Activated naive CD8-positive, alpha-beta T cell (primary cell): ENCODE data around the gene TPRG1.

ENCODE experiments used
- H3K27ac Mint-ChIP-seq: one replicate; pipeline ENCODE4 v1.8.0; 2021; ENCODE audit warnings: mixed read lengths
- H3K27me3 Mint-ChIP-seq: one replicate; pipeline ENCODE4 v1.8.0; 2021; ENCODE audit warnings: mixed read lengths
- H3K36me3 Mint-ChIP-seq: one replicate; pipeline ENCODE4 v1.8.0; 2021; ENCODE audit warnings: mixed read lengths
- H3K4me1 Mint-ChIP-seq: one replicate; pipeline ENCODE4 v1.8.0; 2021; ENCODE audit warnings: low read depth, mixed read lengths
- H3K4me3 Mint-ChIP-seq: one replicate; pipeline ENCODE4 v1.8.0; 2021; ENCODE audit warnings: mild to moderate bottlenecking, mixed read lengths
- H3K9me3 Mint-ChIP-seq: one replicate; pipeline ENCODE4 v1.8.0; 2021; ENCODE audit warnings: low read depth, mixed read lengths

TPRG1 gene

DNA sequence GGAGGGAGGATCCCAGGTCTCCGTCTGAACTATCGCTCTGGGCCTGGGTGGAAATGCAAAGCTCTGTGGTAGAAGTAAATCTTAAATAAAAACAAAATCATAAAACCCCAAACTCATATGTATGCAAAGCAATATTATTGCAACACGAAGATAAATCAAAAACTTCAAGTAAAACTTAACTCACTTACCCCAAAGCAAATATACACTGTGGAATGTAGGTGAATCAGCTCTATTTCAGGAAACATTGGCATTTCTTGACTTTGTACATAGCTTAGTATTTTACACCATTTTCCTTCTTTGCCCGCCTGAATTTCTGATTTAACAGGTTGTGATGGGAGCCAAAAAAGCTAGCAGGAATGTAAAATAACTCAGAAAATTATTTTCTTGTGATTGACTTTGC lies 126.2 kb downstream of the TPRG1 start:
- H3K36me3 Mint-ChIP-seq: peaks cover 2% of the 10 kb centered on the region
- H3K27ac Mint-ChIP-seq: no peak overlapping the region
- H3K4me1 Mint-ChIP-seq: peaks cover 39% of the 10 kb centered on the region
- H3K4me3 Mint-ChIP-seq: no peak overlapping the region
- no peaks in the 10 kb centered on the region for H3K27me3 Mint-ChIP-seq
- no peaks in the 10 kb centered on the region for H3K9me3 Mint-ChIP-seq

GRCh38 chr3:189298469-189299375 lies 127.0 kb downstream of the TPRG1 start:
- H3K27me3 Mint-ChIP-seq: no peaks in the 10 kb centered on the region
- H3K36me3 Mint-ChIP-seq: peaks cover 2% of the 10 kb centered on the region
- no peak overlapping the region for H3K4me3 Mint-ChIP-seq
- no peaks in the 10 kb centered on the region for H3K9me3 Mint-ChIP-seq
- peaks cover 40% of the 10 kb centered on the region for H3K4me1 Mint-ChIP-seq
- H3K27ac Mint-ChIP-seq: no peak overlapping the region

DNA sequence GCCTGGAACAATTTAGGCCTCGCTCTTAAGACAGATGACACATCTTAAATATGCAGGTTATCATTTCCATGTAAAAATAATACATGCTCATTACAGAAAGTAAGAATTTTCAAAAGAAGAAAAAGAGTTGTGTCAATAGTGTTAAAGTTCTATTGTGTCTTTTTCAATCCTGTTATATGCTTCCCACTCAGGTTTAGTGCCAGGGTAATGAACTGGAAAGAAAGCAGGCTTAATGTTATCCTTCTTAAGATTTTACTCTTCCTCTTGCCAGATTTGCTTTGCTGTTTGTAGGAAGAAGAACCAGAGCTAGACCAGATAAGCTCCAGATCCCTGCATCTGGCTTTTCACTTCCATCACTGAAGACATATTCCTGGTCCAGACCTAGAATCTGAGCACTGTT lies 128.6 kb downstream of the TPRG1 start:
- H3K4me3 Mint-ChIP-seq: no peak overlapping the region
- H3K9me3 Mint-ChIP-seq: no peaks in the 10 kb centered on the region
- H3K27me3 Mint-ChIP-seq: no peaks in the 10 kb centered on the region
- peaks cover 2% of the 10 kb centered on the region for H3K36me3 Mint-ChIP-seq
- peaks cover 50% of the 10 kb centered on the region for H3K4me1 Mint-ChIP-seq
- peak overlapping the region; percentile 11 for H3K27ac Mint-ChIP-seq

DNA sequence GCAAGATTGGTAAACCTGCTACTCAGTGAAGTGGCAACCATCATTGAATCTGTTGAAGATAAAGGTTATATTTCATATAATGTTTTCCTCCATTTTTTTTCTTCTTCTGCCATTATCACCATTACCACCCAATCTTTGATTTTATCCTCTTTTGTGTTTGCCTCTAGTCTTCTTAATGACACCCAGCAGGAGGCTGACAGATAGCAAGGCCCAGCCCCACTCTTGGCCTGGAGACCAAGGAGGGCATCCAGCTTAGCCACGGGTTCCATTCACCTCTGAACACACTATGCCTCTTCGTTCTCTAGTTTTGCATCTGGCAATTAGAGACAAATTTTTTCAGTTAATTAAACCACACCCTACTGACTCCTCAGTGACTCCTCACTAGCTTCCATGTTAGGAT lies 129.7 kb downstream of the TPRG1 start:
- Mint-ChIP-seq H3K27ac (no peak overlapping the region), H3K27me3 (no peaks in the 10 kb centered on the region), H3K4me3 (no peak overlapping the region), H3K36me3 (peaks cover 2% of the 10 kb centered on the region), H3K4me1 (peaks cover 49% of the 10 kb centered on the region), H3K9me3 (no peaks in the 10 kb centered on the region)

DNA sequence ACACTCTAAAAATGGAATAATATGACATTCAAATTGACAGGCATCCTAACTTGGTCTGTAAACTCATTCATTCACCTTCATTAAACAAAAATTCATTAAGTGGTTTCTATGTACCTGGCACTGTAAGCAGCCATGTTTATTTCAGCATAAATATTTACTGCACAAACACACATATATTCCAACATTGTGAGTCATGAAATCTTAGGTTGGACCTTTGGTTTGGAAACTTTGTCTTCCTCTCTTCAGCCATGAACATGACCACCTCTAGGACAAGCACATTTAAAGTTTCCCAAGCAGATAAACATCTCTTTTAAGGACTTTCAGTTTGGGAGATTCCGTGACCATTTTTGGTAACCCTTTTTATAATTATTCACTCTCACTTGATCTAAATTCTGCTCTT lies 131.8 kb downstream of the TPRG1 start:
- Mint-ChIP-seq H3K4me1 (peaks cover 46% of the 10 kb centered on the region), H3K27ac (no peak overlapping the region), H3K27me3 (no peaks in the 10 kb centered on the region), H3K4me3 (no peak overlapping the region), H3K9me3 (no peaks in the 10 kb centered on the region), H3K36me3 (peaks cover 2% of the 10 kb centered on the region)

DNA sequence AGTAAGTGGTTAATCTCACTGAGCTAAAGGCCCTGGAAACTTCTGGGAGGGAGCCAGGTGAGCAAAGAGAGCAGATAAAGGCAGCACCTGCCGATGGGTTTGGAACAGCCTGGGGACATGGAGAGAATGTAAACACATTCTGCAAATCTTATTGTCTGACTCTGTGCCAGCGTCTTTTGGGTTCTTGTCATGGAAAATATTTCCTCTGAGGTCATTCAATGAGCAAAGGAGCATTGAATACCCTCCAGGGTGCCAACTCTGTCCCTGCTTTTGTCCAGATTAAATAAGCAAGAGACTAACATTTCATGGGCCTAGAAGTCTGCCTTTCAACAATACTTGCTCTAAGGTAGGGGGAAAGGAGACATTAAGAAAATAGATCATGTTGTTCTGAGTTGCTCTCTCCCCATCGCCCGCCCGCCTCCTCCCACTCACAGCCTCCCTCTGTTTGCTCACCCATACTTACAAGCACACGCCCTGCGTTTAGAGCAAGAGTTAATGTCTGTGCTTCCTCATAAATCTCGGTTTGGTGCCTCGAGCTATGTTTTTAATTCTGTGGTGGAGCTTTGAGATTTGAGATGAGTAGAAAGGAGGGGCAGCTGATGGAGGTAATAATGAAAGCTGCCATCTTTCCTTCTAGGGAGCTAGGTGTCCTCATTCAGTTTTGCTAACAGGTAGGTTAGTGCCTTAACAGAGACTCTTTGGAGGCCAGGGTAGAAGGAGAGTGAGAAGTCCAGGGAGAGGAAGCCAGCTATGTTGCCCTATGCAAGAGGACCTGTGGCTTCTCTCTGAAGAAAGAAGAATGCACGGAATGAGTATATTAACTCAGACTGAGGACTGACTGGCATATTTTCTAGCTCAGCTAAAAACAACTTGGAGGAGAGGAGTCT lies 132.9 kb downstream of the TPRG1 start:
- peak overlapping the region; percentile 67 for H3K27ac Mint-ChIP-seq
- H3K4me3 Mint-ChIP-seq: peak overlapping the region; percentile 27
- H3K9me3 Mint-ChIP-seq: no peaks in the 10 kb centered on the region
- peaks cover 2% of the 10 kb centered on the region for H3K36me3 Mint-ChIP-seq
- no peaks in the 10 kb centered on the region for H3K27me3 Mint-ChIP-seq
- H3K4me1 Mint-ChIP-seq: peaks cover 35% of the 10 kb centered on the region

DNA sequence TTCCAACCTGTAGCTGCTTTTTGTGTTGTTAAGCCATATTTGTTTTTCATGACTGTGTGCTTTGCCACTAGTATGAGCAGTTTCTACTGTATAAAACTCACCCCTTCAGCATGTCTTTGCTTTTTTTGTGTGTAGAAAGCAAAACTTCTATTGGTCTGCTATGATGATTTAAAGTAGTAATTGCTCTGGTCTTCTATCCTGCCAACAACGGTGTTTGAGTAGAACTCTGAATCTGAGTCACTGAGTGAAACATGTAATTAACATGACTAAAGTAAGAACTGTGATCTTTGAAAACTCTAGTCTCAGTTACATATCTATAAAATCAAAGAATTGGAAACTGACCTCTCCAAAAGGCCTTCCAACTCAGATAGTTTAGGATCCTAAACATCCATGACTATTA lies 133.6 kb downstream of the TPRG1 start:
- Mint-ChIP-seq H3K4me3 (peak overlapping the region; percentile 39), H3K36me3 (peaks cover 2% of the 10 kb centered on the region), H3K9me3 (no peaks in the 10 kb centered on the region), H3K27me3 (no peaks in the 10 kb centered on the region), H3K27ac (peak overlapping the region; percentile 67), H3K4me1 (peaks cover 32% of the 10 kb centered on the region)

DNA sequence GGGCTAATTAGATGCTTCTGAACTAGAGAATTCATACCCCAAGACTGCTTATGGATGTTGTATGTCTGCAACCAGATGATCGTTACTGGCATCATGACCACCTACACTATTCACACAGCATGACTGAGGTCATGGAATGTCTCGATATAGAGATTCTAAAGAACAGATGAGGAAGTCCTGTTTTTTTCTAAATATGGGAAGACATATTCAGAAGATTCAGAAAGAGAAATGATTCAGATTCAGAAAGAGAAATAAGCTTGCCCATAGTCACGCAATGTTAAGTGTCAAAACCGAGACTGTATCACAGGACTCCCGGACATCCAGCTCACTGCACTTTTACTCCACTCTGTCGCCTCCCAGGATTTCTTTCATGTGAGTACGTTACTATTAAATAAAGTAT lies 136.2 kb downstream of the TPRG1 start:
- Mint-ChIP-seq H3K27ac (peak overlapping the region; percentile 13), H3K4me1 (peaks cover 22% of the 10 kb centered on the region), H3K9me3 (no peaks in the 10 kb centered on the region), H3K27me3 (no peaks in the 10 kb centered on the region), H3K36me3 (no peaks in the 10 kb centered on the region), H3K4me3 (no peak overlapping the region)

GRCh38 chr3:189308608-189309007 lies 136.8 kb downstream of the TPRG1 start:
- no peaks in the 10 kb centered on the region for H3K9me3 Mint-ChIP-seq
- H3K4me3 Mint-ChIP-seq: no peak overlapping the region
- no peaks in the 10 kb centered on the region for H3K36me3 Mint-ChIP-seq
- no peak overlapping the region for H3K27ac Mint-ChIP-seq
- H3K4me1 Mint-ChIP-seq: peaks cover 22% of the 10 kb centered on the region
- H3K27me3 Mint-ChIP-seq: no peaks in the 10 kb centered on the region

DNA sequence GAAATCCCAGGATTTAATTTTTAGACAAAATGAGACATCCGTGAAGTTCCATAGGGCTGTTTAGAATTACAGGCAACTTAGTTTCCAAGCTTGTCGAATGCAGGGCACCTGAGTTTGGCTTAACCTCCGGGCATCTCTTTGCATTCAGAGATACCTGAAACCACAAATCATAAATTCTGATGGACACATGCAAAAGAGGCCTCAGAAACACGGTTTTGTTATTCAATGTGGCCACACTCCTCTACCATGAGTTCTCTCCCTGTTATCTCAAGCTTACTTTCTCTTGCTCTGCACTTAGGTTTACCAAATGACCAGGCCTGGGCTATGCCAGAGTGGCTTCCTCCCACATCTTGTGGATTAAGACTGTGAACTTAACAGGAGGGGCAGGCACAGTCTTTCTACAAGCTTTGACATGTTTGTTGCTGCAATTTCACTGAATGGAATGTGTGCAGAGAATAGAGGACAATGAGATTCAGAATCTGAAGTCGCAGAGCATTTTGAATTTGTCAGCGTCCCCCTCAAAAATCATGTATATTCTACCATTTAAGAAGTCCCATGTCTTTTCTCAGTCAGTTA lies 137.7 kb downstream of the TPRG1 start:
- Mint-ChIP-seq H3K4me1 (peaks cover 18% of the 10 kb centered on the region), H3K27me3 (no peaks in the 10 kb centered on the region), H3K27ac (no peak overlapping the region), H3K36me3 (no peaks in the 10 kb centered on the region), H3K4me3 (no peak overlapping the region), H3K9me3 (peaks cover 5% of the 10 kb centered on the region)

DNA sequence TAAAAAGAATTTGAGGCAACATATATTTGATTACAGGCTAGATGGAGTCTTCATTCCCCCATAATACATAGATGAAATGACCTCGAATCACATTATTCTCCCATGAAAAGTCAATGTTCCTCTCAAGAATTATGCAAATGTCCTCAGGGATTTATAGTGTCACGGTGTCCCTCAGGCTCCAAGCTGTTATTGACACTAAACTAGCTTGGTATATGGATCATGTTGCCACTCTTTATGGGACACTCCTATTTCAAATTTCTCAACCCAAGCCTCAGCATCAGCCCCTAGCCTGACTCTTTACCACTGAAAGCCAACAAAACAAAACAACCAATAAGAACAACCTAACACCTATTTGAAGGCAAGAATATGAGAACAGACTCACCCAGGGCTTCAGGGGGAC lies 139.8 kb downstream of the TPRG1 start:
- H3K4me1 Mint-ChIP-seq: peaks cover 17% of the 10 kb centered on the region
- no peak overlapping the region for H3K4me3 Mint-ChIP-seq
- H3K27me3 Mint-ChIP-seq: no peaks in the 10 kb centered on the region

GRCh38 chr3:189312866-189313265 lies 141.1 kb downstream of the TPRG1 start:
- H3K4me1 Mint-ChIP-seq: peaks cover 18% of the 10 kb centered on the region
- no peaks in the 10 kb centered on the region for H3K27me3 Mint-ChIP-seq

More for the DNA sequence above, 139.8 kb downstream of the TPRG1 start:
- H3K27ac Mint-ChIP-seq: no peak overlapping the region
- H3K9me3 Mint-ChIP-seq: peaks cover 5% of the 10 kb centered on the region
- H3K36me3 Mint-ChIP-seq: no peaks in the 10 kb centered on the region

GRCh38 chr3:189316296-189317019 lies 144.7 kb downstream of the TPRG1 start:
- Mint-ChIP-seq H3K36me3 (no peaks in the 10 kb centered on the region), H3K9me3 (peaks cover 5% of the 10 kb centered on the region), H3K4me3 (no peak overlapping the region), H3K27ac (no peak overlapping the region), H3K4me1 (peaks cover 32% of the 10 kb centered on the region), H3K27me3 (no peaks in the 10 kb centered on the region)

More at GRCh38 chr3:189312866-189313265, 141.1 kb downstream of the TPRG1 start:
- no peak overlapping the region for H3K27ac Mint-ChIP-seq
- H3K4me3 Mint-ChIP-seq: no peak overlapping the region
- H3K9me3 Mint-ChIP-seq: peaks cover 5% of the 10 kb centered on the region
- no peaks in the 10 kb centered on the region for H3K36me3 Mint-ChIP-seq

DNA sequence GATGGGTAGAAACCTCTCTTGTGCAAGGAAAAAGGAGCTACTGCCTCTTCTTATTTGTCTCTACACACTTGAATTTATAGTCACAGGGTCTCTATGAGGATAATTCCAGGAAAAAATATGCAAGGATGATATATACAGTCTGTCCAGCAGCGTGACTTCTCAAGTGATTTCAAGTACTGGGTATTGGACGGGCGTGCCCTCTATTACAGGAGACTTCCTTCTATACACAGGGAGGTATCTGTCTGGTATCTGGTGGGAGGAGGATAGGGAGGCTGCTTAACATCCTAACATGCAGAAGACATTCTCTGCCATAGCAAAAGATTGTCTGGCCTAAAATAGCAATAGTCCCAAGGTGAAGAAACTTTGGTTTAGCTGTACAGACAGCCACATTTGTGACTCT lies 146.1 kb downstream of the TPRG1 start:
- no peak overlapping the region for H3K27ac Mint-ChIP-seq
- H3K27me3 Mint-ChIP-seq: no peaks in the 10 kb centered on the region

More for the DNA sequence above, 146.1 kb downstream of the TPRG1 start:
- Mint-ChIP-seq H3K9me3 (peaks cover 9% of the 10 kb centered on the region), H3K4me1 (peaks cover 42% of the 10 kb centered on the region), H3K4me3 (no peak overlapping the region), H3K36me3 (no peaks in the 10 kb centered on the region)
